Omental fat pad (tissue), 4 donors: Measurements from ENCODE around the gene GLI2. TPM values are rescaled to one million over a fixed set of nuclear protein-coding genes. Genes with fewer than 3 reads are reported as not detected.

ENCODE experiments used
- ATAC-seq: fragments of 150-250 bp; one replicate; pipeline ENCODE4 v1.9.1; 2016; ENCODE audit warnings: mild to moderate bottlenecking, moderate library complexity; ENCODE audit not compliant: low FRiP score
- DNase-seq: peaks from one replicate; pipeline ENCODE4 v3.0.0-alpha.2; 2019; ENCODE audit warnings: low spot score
- CTCF ChIP-seq, 3 donors: fragments of 450-650 bp; IDR thresholded peaks; one replicate each; pipeline ENCODE4 v1.5.1; 2016 to 2017; ENCODE audit warnings: antibody characterized with exemption in 3 of 3, mild to moderate bottlenecking in 3 of 3, moderate library complexity in 2 of 3
- total RNA-seq, 4 donors: library from RNA; depleted of rRNA; stranded (reverse); fragments of >200 nt; gene quantifications; one replicate each; pipeline ENCODE4 v1.1.0, GENCODE V29; 2016

Gene GLI2
- total RNA-seq, 4 donors from 2014 or later, result 1.3 to 2.4 (median 1.4) TPM

- no peak for ATAC-seq
- no peak for TF ChIP-seq CTCF (IDR thresholded peaks at IDR 0.05)
- no peak for DNase-seq
Observed at GRCh38 chr2:120778244-120778643, 42.6 kb downstream of the GLI2 start.

DNA sequence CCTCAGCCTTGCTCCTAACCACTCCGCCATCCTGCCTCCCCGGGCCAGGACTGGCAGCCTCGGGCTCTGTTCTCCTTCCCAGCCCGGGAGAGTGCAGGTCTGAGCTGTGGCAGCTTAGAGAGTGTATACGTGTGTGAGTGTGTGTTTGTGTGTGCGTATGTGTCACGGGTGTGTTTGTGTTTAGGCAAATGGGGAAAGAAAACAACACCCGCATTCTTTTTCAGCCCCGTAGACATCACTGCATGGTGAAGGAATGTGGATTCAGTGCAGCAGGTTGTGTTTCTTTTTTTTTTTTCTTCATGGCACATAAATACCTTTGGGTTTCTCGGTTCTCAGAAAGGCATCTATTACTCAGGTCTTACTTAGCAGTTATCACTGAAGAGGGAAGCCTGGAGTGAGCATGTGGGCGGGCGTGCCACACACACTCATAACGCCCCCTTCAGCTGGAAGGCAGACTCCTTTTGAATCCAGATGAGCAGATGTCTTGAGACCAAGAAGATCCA is 44.2 kb downstream of the GLI2 start:
- no peak for DNase-seq
- peak; percentile 90 for ATAC-seq
- TF ChIP-seq CTCF (IDR thresholded peaks at IDR 0.05), result no peak

DNA sequence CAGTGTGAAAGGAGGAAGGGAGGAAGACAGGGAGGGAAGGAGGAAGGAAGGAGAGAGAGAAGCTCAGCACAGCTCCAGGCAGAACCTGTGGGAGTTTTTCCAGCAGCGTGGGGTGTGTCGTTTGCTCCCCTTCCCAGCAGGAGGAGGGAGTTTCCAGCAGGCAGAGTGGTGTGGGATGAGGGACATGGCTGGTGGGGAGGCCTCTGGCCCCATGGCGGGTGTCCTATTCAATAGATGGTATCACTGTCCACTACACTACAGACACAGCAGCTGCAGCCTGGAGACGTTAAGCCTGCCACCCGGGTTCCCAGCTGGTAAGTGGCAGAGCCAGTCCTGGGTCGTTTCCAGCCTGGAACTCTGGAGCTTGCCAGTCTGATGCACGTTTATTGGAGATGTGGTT is 44.7 kb downstream of the GLI2 start:
- DNase-seq (no peak), ATAC-seq (peak; percentile 34)
- TF ChIP-seq CTCF (IDR thresholded peaks at IDR 0.05), result no peak

DNA sequence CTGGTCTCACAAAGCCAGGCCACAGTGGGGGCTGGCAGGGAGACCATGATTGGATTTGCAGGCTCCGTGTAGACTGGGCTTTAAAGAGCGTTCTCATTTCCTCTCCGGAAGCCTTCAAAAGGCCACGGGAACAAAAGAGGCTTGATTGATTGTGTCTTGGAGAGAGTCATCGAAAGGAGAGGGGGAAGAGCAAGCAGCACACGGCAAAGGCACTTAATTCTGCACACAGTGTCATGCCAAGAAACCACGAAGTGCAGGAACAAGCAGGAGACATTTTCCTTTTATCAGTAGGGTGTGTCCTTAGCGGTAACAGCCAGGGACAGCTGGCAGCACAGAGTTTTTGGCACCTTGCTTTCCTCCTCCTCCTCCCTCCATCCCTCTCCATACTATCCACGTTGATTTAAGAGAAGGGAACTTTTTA is 47.7 kb downstream of the GLI2 start:
- no peak for TF ChIP-seq CTCF (IDR thresholded peaks at IDR 0.05)
- ATAC-seq (no peak), DNase-seq (no peak)

- no peak for ATAC-seq
- DNase-seq, result no peak
- TF ChIP-seq CTCF (IDR thresholded peaks at IDR 0.05), result no peak
Observed at GRCh38 chr2:120783969-120784372, 48.3 kb downstream of the GLI2 start.
